HepG2 (cell line): ENCODE measurements around the gene MLANA. TPM values are rescaled to one million over a fixed set of nuclear protein-coding genes. Genes with fewer than 3 reads are reported as not detected.

ENCODE experiments used
- ATAC-seq: fragments of 200-7000 bp; cut with Tn5 transposase; 3 replicates; pipeline ENCODE4 v1.9.1; 2020; ENCODE audit warnings: mild to moderate bottlenecking, moderate library complexity
- BruUV-seq: library from RNA; stranded (reverse); fragments of 400-500 nt; replicated peaks from 2 replicates; lab custom pipeline; 2021; lab: Mats Ljungman, UMichigan
- CTCF ChIA-PET: fragments of 300-600 bp; formaldehyde crosslinking; extraction: SDS; loops from one replicate; lab custom pipeline; 2021; ENCODE audit warnings: low total read pairs, inconsistent platforms, low intra/inter-chr PET ratio; lab: Yijun Ruan, JAX
- POLR2A ChIA-PET: fragments of 350-600 bp; sonication (Branson Sonifier 250); formaldehyde crosslinking; loops from one replicate; lab custom pipeline; 2020; ENCODE audit warnings: antibody characterized with exemption, inconsistent platforms; lab: Yijun Ruan, JAX
- DNase-seq: peaks from one replicate; pipeline ENCODE4 v3.0.0-alpha.2; 2015; ENCODE audit warnings: low spot score
- FAIRE-seq: peaks from 3 replicates; lab custom pipeline; 2011; peaks lifted over from hg19 to GRCh38; lab: Jason Lieb, UNC
- H2AFZ ChIP-seq: one replicate; pipeline ENCODE4 v1.6.1; 2011; ENCODE audit warnings: low read length, inconsistent platforms
- H3K27ac ChIP-seq: fragments of 300-600 bp; 3 replicates; pipeline ENCODE4 v1.8.0; 2011; ENCODE audit warnings: mixed run types, mild to moderate bottlenecking, mixed read lengths, low read length, inconsistent platforms; ENCODE audit not compliant: insufficient read depth; ENCODE audit errors: extremely low read length
- H3K27me3 ChIP-seq, 2 experiments: fragments of 200-600 bp in 1 of 2; 2 replicates in 1 of 2; 3 replicates in 1 of 2; pipeline versions ENCODE4 v1.6.0 to v1.8.0; 2011; ENCODE audit warnings: low read length in 2 of 2, mild to moderate bottlenecking in 2 of 2, moderate library complexity in 2 of 2, inconsistent platforms in 1 of 2; ENCODE audit not compliant: insufficient read depth in 2 of 2, control insufficient read depth in 1 of 2
- H3K36me3 ChIP-seq, 2 experiments: fragments of 200-600 bp in 1 of 2; replicated peaks in 1 of 2; 2 replicates in 1 of 2; 3 replicates in 1 of 2; pipeline versions ENCODE4 v1.5.1 to v1.8.0; 2011; ENCODE audit warnings: low read length in 2 of 2, inconsistent platforms in 1 of 2; ENCODE audit not compliant: insufficient read depth in 2 of 2, control insufficient read depth in 1 of 2
- H3K4me1 ChIP-seq: 2 replicates; pipeline ENCODE4 v1.5.1; 2012; ENCODE audit warnings: low read length, inconsistent platforms; ENCODE audit not compliant: insufficient read depth
- H3K4me2 ChIP-seq: 2 replicates; pipeline ENCODE4 v1.6.0; 2011; ENCODE audit warnings: low read depth, low read length, inconsistent platforms
- H3K4me3 ChIP-seq, 3 experiments: fragments of 200-600 bp in 1 of 3; sonication (generic), shearing (Covaris generic) in 1 of 3; replicated peaks in 1 of 3; 2 replicates each; pipeline ENCODE4 v1.5.1; 2011 to 2016; ENCODE audit warnings: low read length in 3 of 3, inconsistent platforms in 2 of 3, low read depth in 2 of 3, mild to moderate bottlenecking in 2 of 3, control low read depth in 1 of 3, mixed read lengths in 1 of 3; ENCODE audit not compliant: insufficient read depth in 1 of 3
- H3K79me2 ChIP-seq: one replicate; pipeline ENCODE4 v1.6.1; 2011; ENCODE audit warnings: low read length, inconsistent platforms; ENCODE audit not compliant: insufficient read depth
- H3K9ac ChIP-seq: 2 replicates; pipeline ENCODE4 v1.6.0; 2011; ENCODE audit warnings: mild to moderate bottlenecking, low read depth, low read length, inconsistent platforms; ENCODE audit not compliant: insufficient read depth
- H3K9me3 ChIP-seq: 2 replicates; pipeline ENCODE4 v1.5.1; 2012; ENCODE audit warnings: mild to moderate bottlenecking, low read length
- H4K20me1 ChIP-seq: 2 replicates; pipeline ENCODE4 v1.6.0; 2011; ENCODE audit warnings: inconsistent platforms, mild to moderate bottlenecking, low read length, moderate library complexity; ENCODE audit not compliant: insufficient read depth
- AGO2 ChIP-seq: fragments of 200-400 bp; formaldehyde crosslinking; optimal IDR thresholded peaks from 2 replicates; pipeline ENCODE3; 2017; ENCODE audit warnings: mild to moderate bottlenecking, low read depth, low read length, moderate library complexity
- CHD4 ChIP-seq: fragments of 200-600 bp; sonication (generic); IDR thresholded peaks from 2 replicates; pipeline ENCODE4 v1.7.0; 2017; ENCODE audit warnings: mild to moderate bottlenecking, low read length, borderline replicate concordance
- HIVEP1 ChIP-seq: sonication (generic); formaldehyde crosslinking; IDR thresholded peaks from 2 replicates; pipeline ENCODE4 v1.4.0; 2020; ENCODE audit warnings: mild to moderate bottlenecking, missing genetic modification reagents
- MED13 ChIP-seq: sonication (generic); formaldehyde crosslinking; IDR thresholded peaks from 2 replicates; pipeline ENCODE4 v1.5.0; 2020; ENCODE audit warnings: missing genetic modification reagents
- ZBTB20 ChIP-seq: sonication (generic); formaldehyde crosslinking; IDR thresholded peaks from 2 replicates; pipeline ENCODE4 v1.8.1; 2023; ENCODE audit warnings: missing genetic modification reagents, low read depth, mild to moderate bottlenecking, borderline replicate concordance
- ZHX1 ChIP-seq: sonication (generic); formaldehyde crosslinking; IDR thresholded peaks from 2 replicates; pipeline ENCODE4 v1.8.1; 2022; ENCODE audit warnings: low read depth, mild to moderate bottlenecking, missing genetic modification reagents
- ZNF251 ChIP-seq: sonication (generic); formaldehyde crosslinking; IDR thresholded peaks from 2 replicates; pipeline ENCODE4 v1.9.0; 2021; ENCODE audit warnings: mild to moderate bottlenecking, missing genetic modification reagents
- ZNF3 ChIP-seq: IDR thresholded peaks from 2 replicates; pipeline ENCODE4 v1.7.0; 2017; ENCODE audit warnings: inconsistent platforms
- ZNF460 ChIP-seq: sonication (generic); formaldehyde crosslinking; IDR thresholded peaks from 2 replicates; pipeline ENCODE4 v1.5.1; 2020; ENCODE audit warnings: missing genetic modification reagents, mild to moderate bottlenecking, borderline replicate concordance
- ZNF550 ChIP-seq: sonication (generic); formaldehyde crosslinking; IDR thresholded peaks from 2 replicates; pipeline ENCODE4 v1.4.0; 2020; ENCODE audit warnings: mild to moderate bottlenecking, missing genetic modification reagents, borderline replicate concordance
- ZNF646 ChIP-seq: sonication (generic); formaldehyde crosslinking; IDR thresholded peaks from 2 replicates; pipeline ENCODE4 v1.9.0; 2021; ENCODE audit warnings: mild to moderate bottlenecking, missing genetic modification reagents
- ZNF737 ChIP-seq: sonication (generic); formaldehyde crosslinking; IDR thresholded peaks from 2 replicates; pipeline ENCODE4 v1.5.0; 2020; ENCODE audit warnings: missing genetic modification reagents, mild to moderate bottlenecking, borderline replicate concordance
- ZNF766 ChIP-seq: sonication (generic); formaldehyde crosslinking; IDR thresholded peaks from 2 replicates; pipeline ENCODE4 v1.5.0; 2020; ENCODE audit warnings: missing genetic modification reagents, borderline replicate concordance
- WGBS: methylation state at CpG from one replicate; pipeline ENCODE4 v1.1.6; 2017; ENCODE audit warnings: low lambda C conversion rate; 5-methylcytosine and 5-hydroxymethylcytosine counted together
- in situ Hi-C: cut with HindIII; loops from 2 replicates; pipeline ENCODE4 v1.10.0; 2017; ENCODE audit warnings: low pct_unique_long_range_greater_than_20kb; ENCODE audit not compliant: extremely low pct_ligation_motif_present
- intact Hi-C: fragments of 100-400 bp; cut with micrococcal nuclease; formaldehyde crosslinking; loops from one replicate; pipeline ENCODE4 v1.10.0; 2022; ENCODE audit not compliant: unreplicated experiment
- polyA plus RNA-seq, 8 experiments: library from polyadenylated mRNA; depleted of rRNA in 3 of 8; stranded (reverse) in 7 of 8; unstranded in 1 of 8; fragments of >200 nt; fragmentation: Illumina TruSeq in 4 of 8; extraction: Trizol in 4 of 8; gene quantifications; 2 replicates each; pipeline versions ENCODE4 v1.2.1 to v1.2.3, GENCODE V29; 2011 to 2016; ENCODE audit warnings: low read depth in 4 of 8, missing spikeins in 1 of 8, mixed read lengths in 1 of 8; ENCODE audit not compliant: insufficient read depth in 1 of 8
- total RNA-seq, 5 experiments: library from RNA; depleted of rRNA; stranded (reverse); fragments of >200 nt; fragmentation: Illumina TruSeq; extraction: Trizol; gene quantifications; 2 replicates each; pipeline ENCODE4 v1.2.3, GENCODE V29; 2016; ENCODE audit warnings: low read depth in 1 of 5

Gene MLANA
- total and polyA plus RNA-seq, 2 of the 13 experiments (the other 11 are each of a cell fraction or from before 2014, with no cell fraction given): 0.11 to 0.18 TPM

- no peak for TF ChIP-seq ZNF646 (CRISPR knock-in tag)
- no peak for TF ChIP-seq ZNF766
- TF ChIP-seq ZBTB20 (CRISPR knock-in tag): no peak
These were observed 17.2 kb upstream of the MLANA start (continued) for GRCh38 chr9:5873439-5873838.

- H3K9ac ChIP-seq: no peak overlapping the region
- no peaks in the 10 kb centered on the region for H4K20me1 ChIP-seq
- no peak for ATAC-seq
- intact Hi-C loops: no loop called here
- no peak overlapping the region for H3K27ac ChIP-seq
- no peak for DNase-seq
- H3K36me3 ChIP-seq: no peaks in the 10 kb centered on the region
- H3K4me2 ChIP-seq: no peak overlapping the region
- BruUV-seq: no TSS peak
- in situ Hi-C loops: loop anchor here (10.0 kb wide), 1 partner anchor 431 kb away; no protein-coding TSS in a partner anchor
- no peak overlapping the region for H3K4me3 ChIP-seq
- WGBS: 85% methylated on average over 2 of the region's 2 CpGs
- no peak overlapping the region for H2AFZ ChIP-seq
- POLR2A ChIA-PET: no interaction called here
- H3K9me3 ChIP-seq: no peaks in the 10 kb centered on the region
- H3K4me1 ChIP-seq: peaks cover 20% of the 10 kb centered on the region
- H3K27me3 ChIP-seq: no peaks in the 10 kb centered on the region
- CTCF ChIA-PET: no interaction called here
- FAIRE-seq: no peak
- H3K79me2 ChIP-seq: no peaks in the 10 kb centered on the region
- TF ChIP-seq AGO2: no peak
- TF ChIP-seq MED13: no peak
- TF ChIP-seq CHD4: no peak
- no peak for TF ChIP-seq HIVEP1 (CRISPR knock-in tag)
- no peak for TF ChIP-seq ZNF3
- TF ChIP-seq ZHX1 (CRISPR knock-in tag): no peak
- TF ChIP-seq ZNF251 (CRISPR knock-in tag): no peak
- no peak for TF ChIP-seq ZNF737 (CRISPR knock-in tag)
- TF ChIP-seq ZNF460 (CRISPR knock-in tag): no peak
- TF ChIP-seq ZNF550 (CRISPR knock-in tag): no peak
These were observed 16.6 kb upstream of the MLANA start for GRCh38 chr9:5874048-5874447.
